Skin of body (tissue), 2 donors: ENCODE results near the gene PDE4D. TPM values are rescaled to one million over a fixed set of nuclear protein-coding genes. Genes with fewer than 3 reads are reported as not detected.

Experiments
- DNase-seq: peaks from one replicate; lab custom pipeline; 2025; lab: John Stamatoyannopoulos, UW
- total RNA-seq: library from RNA; depleted of rRNA; stranded (reverse); fragments of >200 nt; gene quantifications from one replicate; pipeline ENCODE4 v1.2.3, GENCODE V29; 2014

PDE4D gene
- total RNA-seq, 1 donor from 2014 or later = 39.7 TPM

GRCh38 chr5:59234236-59234635, 659.3 kb downstream of the PDE4D start:
- DNase-seq = no peak

- no peak for DNase-seq
Measured at GRCh38 chr5:59231221-59231931, 662.1 kb downstream of the PDE4D start.

GRCh38 chr5:59222687-59223511, 670.6 kb downstream of the PDE4D start:
- DNase-seq = peak; percentile 21

GRCh38 chr5:59221769-59222168, 671.8 kb downstream of the PDE4D start:
- no peak for DNase-seq

GRCh38 chr5:59218424-59219045, 675.0 kb downstream of the PDE4D start:
- DNase-seq = no peak

GRCh38 chr5:59216841-59217240, 676.7 kb downstream of the PDE4D start:
- DNase-seq = no peak

GRCh38 chr5:59212596-59212995, 680.9 kb downstream of the PDE4D start:
- DNase-seq = no peak

GRCh38 chr5:59209758-59210359, 683.7 kb downstream of the PDE4D start:
- DNase-seq = peak; percentile 68

- DNase-seq = no peak
Measured at GRCh38 chr5:59208474-59208873, 685.1 kb downstream of the PDE4D start.

GRCh38 chr5:59207401-59207800, 686.1 kb downstream of the PDE4D start:
- peak; percentile 12 for DNase-seq

GRCh38 chr5:59206132-59206581, 687.4 kb downstream of the PDE4D start:
- DNase-seq = peak; percentile 39

- no peak for DNase-seq
Measured at GRCh38 chr5:59204114-59204897, 689.2 kb downstream of the PDE4D start.

GRCh38 chr5:59199868-59200267, 693.7 kb downstream of the PDE4D start:
- no peak for DNase-seq

- DNase-seq = no peak
Measured at GRCh38 chr5:59198832-59199231, 694.7 kb downstream of the PDE4D start.

GRCh38 chr5:59198365-59198764, 695.2 kb downstream of the PDE4D start:
- DNase-seq = no peak

GRCh38 chr5:59197911-59198310, 695.6 kb downstream of the PDE4D start:
- DNase-seq = no peak

GRCh38 chr5:59193616-59194319, 699.8 kb downstream of the PDE4D start:
- no peak for DNase-seq

GRCh38 chr5:59190746-59191145, 702.8 kb downstream of the PDE4D start:
- DNase-seq = no peak

- no peak for DNase-seq
Measured at GRCh38 chr5:59189472-59190244, 703.9 kb downstream of the PDE4D start.
